Measurements from ENCODE around the gene PPP2R2B.
"Not testable (repeated sequence)": the region's sequence is repeated elsewhere in the genome, so short reads cannot be mapped to it uniquely, and the experiment has no call there.

PPP2R2B gene

GRCh38 chr5:146644831-146645230, 233.7 kb downstream of the PPP2R2B start:
- no peak for DNase-seq

- no peak for DNase-seq
Observed at GRCh38 chr5:146643776-146644175, 234.8 kb downstream of the PPP2R2B start.

GRCh38 chr5:146642410-146642809, 236.1 kb downstream of the PPP2R2B start:
- no peak for DNase-seq

GRCh38 chr5:146641941-146642340, 236.6 kb downstream of the PPP2R2B start:
- DNase-seq = no peak

- DNase-seq = no peak
Observed at GRCh38 chr5:146640285-146640896, 238.2 kb downstream of the PPP2R2B start.

GRCh38 chr5:146635443-146635842, 243.1 kb downstream of the PPP2R2B start:
- no peak for DNase-seq

- no peak for DNase-seq
Observed at GRCh38 chr5:146633323-146633764, 245.2 kb downstream of the PPP2R2B start.

- DNase-seq = no peak
Observed at GRCh38 chr5:146632620-146633322, 245.8 kb downstream of the PPP2R2B start.

- DNase-seq = no peak
Observed at GRCh38 chr5:146630472-146630871, 248.1 kb downstream of the PPP2R2B start.

- no peak for DNase-seq
Observed at GRCh38 chr5:146628950-146629349, 249.6 kb downstream of the PPP2R2B start.

GRCh38 chr5:146626936-146627335, 251.6 kb downstream of the PPP2R2B start:
- no peak for DNase-seq

GRCh38 chr5:146624179-146624578, 254.4 kb downstream of the PPP2R2B start:
- no peak for DNase-seq

- DNase-seq = no peak
Observed at GRCh38 chr5:146623666-146624065, 254.9 kb downstream of the PPP2R2B start.

GRCh38 chr5:146623009-146623408, 255.5 kb downstream of the PPP2R2B start:
- no peak for DNase-seq

GRCh38 chr5:146622391-146622790, 256.2 kb downstream of the PPP2R2B start:
- no peak for DNase-seq

GRCh38 chr5:146620669-146621051, 257.9 kb downstream of the PPP2R2B start:
- DNase-seq = no peak

GRCh38 chr5:146620031-146620668, 258.4 kb downstream of the PPP2R2B start:
- no peak for DNase-seq

- no peak for DNase-seq
Observed at GRCh38 chr5:146618434-146618833, 260.1 kb downstream of the PPP2R2B start.

- not testable (repeated sequence) for DNase-seq
Observed at GRCh38 chr5:146609731-146610130, 268.8 kb downstream of the PPP2R2B start.

GRCh38 chr5:146607659-146608332, 270.8 kb downstream of the PPP2R2B start:
- DNase-seq = no peak

- DNase-seq = no peak
Observed at GRCh38 chr5:146606893-146607292, 271.7 kb downstream of the PPP2R2B start.

- DNase-seq = no peak
Observed at GRCh38 chr5:146600376-146600775, 278.2 kb downstream of the PPP2R2B start.

- no peak for DNase-seq
Observed at GRCh38 chr5:146599261-146599660, 279.3 kb downstream of the PPP2R2B start.

Data from fibroblast of skin of abdomen (primary cell).